GM18868 (cell line): ENCODE results near the gene MT1B.
"Not testable (repeated sequence)": the region's sequence is repeated elsewhere in the genome, so short reads cannot be mapped to it uniquely, and the experiment has no call there.

Source experiments
- ATAC-seq: cut with Tn5 transposase; IDR thresholded peaks from one replicate; pipeline ENCODE4 v1.9.1; 2021; ENCODE audit warnings: mild to moderate bottlenecking, moderate library complexity; ENCODE audit not compliant: unreplicated experiment

Gene MT1B

GRCh38 chr16:56665286-56666261, 13.9 kb downstream of the MT1B start:
- ATAC-seq: not testable (repeated sequence)

- no peak for ATAC-seq
Measured at GRCh38 chr16:56667581-56668571, 16.2 kb downstream of the MT1B start, which contains the start of gene MT1G. TSS of gene MT1G (minus strand) at chr16:56668065. CDS start at chr16:56667993, 72 bp downstream.

- no peak for ATAC-seq
Measured at GRCh38 chr16:56669005-56669839, 17.5 kb downstream of the MT1B start, which contains the start of gene MT1H. TSS of gene MT1H (plus strand) at chr16:56669814. CDS start at chr16:56669885, 71 bp downstream.

GRCh38 chr16:56669840-56670619, 18.3 kb downstream of the MT1B start:
- ATAC-seq: no peak

GRCh38 chr16:56670620-56670934, 18.9 kb downstream of the MT1B start:
- ATAC-seq: no peak

- not testable (repeated sequence) for ATAC-seq
Measured at GRCh38 chr16:56671691-56672090, 20.0 kb downstream of the MT1B start.

- ATAC-seq: not testable (repeated sequence)
Measured at GRCh38 chr16:56672171-56672570, 20.5 kb downstream of the MT1B start.

GRCh38 chr16:56672761-56673536, 21.3 kb downstream of the MT1B start:
- ATAC-seq: no peak

GRCh38 chr16:56673921-56674320, 22.2 kb downstream of the MT1B start:
- no peak for ATAC-seq

GRCh38 chr16:56674570-56674969, 22.9 kb downstream of the MT1B start:
- ATAC-seq: not testable (repeated sequence)

GRCh38 chr16:56675685-56676210, 24.1 kb downstream of the MT1B start:
- ATAC-seq: no peak

GRCh38 chr16:56677474-56677873, 25.8 kb downstream of the MT1B start:
- no peak for ATAC-seq

- no peak for ATAC-seq
Measured at GRCh38 chr16:56679078-56679730, 27.5 kb downstream of the MT1B start.

- no peak for ATAC-seq
Measured at GRCh38 chr16:56679818-56680217, 28.1 kb downstream of the MT1B start.

- peak; percentile 99 for ATAC-seq
Measured at GRCh38 chr16:56681939-56682702, 30.4 kb downstream of the MT1B start, which contains the start of gene MT1X. TSS of gene MT1X (plus strand) at chr16:56682470. CDS start at chr16:56682541, 71 bp downstream.

- ATAC-seq: peak; percentile 8
Measured at GRCh38 chr16:56682703-56683397, 31.2 kb downstream of the MT1B start.
